ENCODE results near the gene TNFRSF6B. TPM values are rescaled to one million over a fixed set of nuclear protein-coding genes. Genes with fewer than 3 reads are reported as not detected.

The TNFRSF6B gene
- total RNA-seq, 1 donor from 2014 or later, result not detected

DNA sequence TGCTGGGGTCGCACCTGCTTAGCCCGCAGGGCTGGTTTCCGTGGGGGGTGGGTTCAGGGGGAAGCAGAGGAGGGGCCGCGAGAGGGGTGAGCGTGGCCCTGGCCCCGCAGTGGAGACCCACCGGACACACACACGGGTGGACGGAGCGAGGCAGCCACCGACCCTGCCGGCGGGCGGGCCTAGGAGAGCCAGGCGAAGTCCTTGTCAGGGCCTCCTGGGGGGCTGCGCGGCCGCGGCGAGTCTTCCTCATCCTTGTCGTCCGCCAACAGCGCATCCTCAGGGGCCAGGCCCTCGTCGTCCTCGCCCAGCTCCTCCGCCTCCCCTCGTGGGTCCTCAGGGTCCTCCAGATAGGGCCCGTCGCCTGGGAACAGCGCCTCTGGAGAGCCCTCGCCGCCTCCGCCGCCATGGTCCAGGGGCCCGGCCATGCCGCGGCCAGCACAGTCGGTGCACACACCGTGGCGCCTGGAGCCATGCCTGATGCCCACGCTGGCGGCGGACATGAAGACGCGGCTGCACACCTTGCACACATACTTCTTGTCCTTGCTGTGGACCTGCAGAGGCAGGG is 50.4 kb downstream of the TNFRSF6B start:
- H3K27ac Mint-ChIP-seq (ENCODE audit: unreplicated experiment), result no peak overlapping the region
- DNase-seq (ENCODE audit: low read depth, low spot score), result no peak
- H3K4me1 Mint-ChIP-seq, result peaks cover 4% of the 10 kb centered on the region
- peaks cover 7% of the 10 kb centered on the region for H3K36me3 Mint-ChIP-seq (ENCODE audit: low read depth)
- no peaks in the 10 kb centered on the region for H3K9me3 Mint-ChIP-seq
- TF ChIP-seq, protein P1, sequence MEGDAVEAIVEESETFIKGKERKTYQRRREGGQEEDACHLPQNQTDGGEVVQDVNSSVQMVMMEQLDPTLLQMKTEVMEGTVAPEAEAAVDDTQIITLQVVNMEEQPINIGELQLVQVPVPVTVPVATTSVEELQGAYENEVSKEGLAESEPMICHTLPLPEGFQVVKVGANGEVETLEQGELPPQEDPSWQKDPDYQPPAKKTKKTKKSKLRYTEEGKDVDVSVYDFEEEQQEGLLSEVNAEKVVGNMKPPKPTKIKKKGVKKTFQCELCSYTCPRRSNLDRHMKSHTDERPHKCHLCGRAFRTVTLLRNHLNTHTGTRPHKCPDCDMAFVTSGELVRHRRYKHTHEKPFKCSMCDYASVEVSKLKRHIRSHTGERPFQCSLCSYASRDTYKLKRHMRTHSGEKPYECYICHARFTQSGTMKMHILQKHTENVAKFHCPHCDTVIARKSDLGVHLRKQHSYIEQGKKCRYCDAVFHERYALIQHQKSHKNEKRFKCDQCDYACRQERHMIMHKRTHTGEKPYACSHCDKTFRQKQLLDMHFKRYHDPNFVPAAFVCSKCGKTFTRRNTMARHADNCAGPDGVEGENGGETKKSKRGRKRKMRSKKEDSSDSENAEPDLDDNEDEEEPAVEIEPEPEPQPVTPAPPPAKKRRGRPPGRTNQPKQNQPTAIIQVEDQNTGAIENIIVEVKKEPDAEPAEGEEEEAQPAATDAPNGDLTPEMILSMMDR (conservative IDR thresholded peaks at IDR 0.05), result no peak
- H3K27me3 Mint-ChIP-seq (ENCODE audit: low read depth), result peaks cover 4% of the 10 kb centered on the region
- H3K4me3 Mint-ChIP-seq, result no peak overlapping the region

DNA sequence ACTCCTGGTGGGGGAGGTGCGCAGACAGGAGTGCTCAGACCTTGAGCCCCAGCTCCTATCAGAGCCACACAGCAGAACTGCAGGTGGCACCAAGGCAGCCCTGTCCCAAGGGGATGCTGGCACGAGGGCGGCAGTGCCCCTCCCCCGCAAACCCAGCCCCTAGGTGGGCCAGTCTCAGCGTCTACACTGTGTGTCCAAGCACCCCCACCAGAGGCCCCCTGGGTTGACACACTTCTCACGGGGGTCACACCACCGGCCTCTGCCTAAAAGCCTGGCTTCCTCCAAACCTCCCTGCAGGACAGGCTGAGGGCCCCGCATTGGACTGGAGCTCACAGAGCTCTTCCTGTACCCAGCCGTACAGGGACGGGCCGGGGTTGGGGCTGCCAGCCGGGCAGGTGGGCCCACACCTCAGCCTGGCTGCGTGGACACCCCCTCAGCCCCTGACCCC is 51.2 kb downstream of the TNFRSF6B start:
- peaks cover 4% of the 10 kb centered on the region for H3K4me1 Mint-ChIP-seq
- TF ChIP-seq, protein P1 (conservative IDR thresholded peaks at IDR 0.05), result no peak
- peaks cover 7% of the 10 kb centered on the region for H3K36me3 Mint-ChIP-seq (ENCODE audit: low read depth)
- peaks cover 4% of the 10 kb centered on the region for H3K27me3 Mint-ChIP-seq (ENCODE audit: low read depth)
- no peaks in the 10 kb centered on the region for H3K9me3 Mint-ChIP-seq
- DNase-seq (ENCODE audit: low read depth, low spot score), result no peak
- H3K4me3 Mint-ChIP-seq, result no peak overlapping the region
- no peak overlapping the region for H3K27ac Mint-ChIP-seq (ENCODE audit: unreplicated experiment)

Other genes starting within 250 kb of the TNFRSF6B start
- gene KCNQ2, start 224.0 kb upstream of the TNFRSF6B start, total RNA-seq, result 143 and 157 TPM in 2 replicates
- gene EEF1A2, start 197.6 kb upstream of the TNFRSF6B start, total RNA-seq, result 4.5 and 4.6 TPM in 2 replicates
- 193 and 201 TPM in 2 replicates for gene PPDPF, start 175.9 kb upstream of the TNFRSF6B start, total RNA-seq
- gene PTK6, start 159.3 kb upstream of the TNFRSF6B start, total RNA-seq, result not detected in 2 replicates
- not detected in 2 replicates for gene SRMS, start 148.9 kb upstream of the TNFRSF6B start, total RNA-seq
- gene FNDC11, start 142.5 kb upstream of the TNFRSF6B start, total RNA-seq, result 1.5 and 1.9 TPM in 2 replicates
- 22.3 and 26.5 TPM in 2 replicates for gene HELZ2, start 122.4 kb upstream of the TNFRSF6B start, total RNA-seq
- 14.6 and 15.2 TPM in 2 replicates for gene GMEB2, start 69.6 kb upstream of the TNFRSF6B start, total RNA-seq
- gene STMN3, start 43.2 kb upstream of the TNFRSF6B start, total RNA-seq, result 96.4 and 101 TPM in 2 replicates
- 46.7 and 48.4 TPM in 2 replicates for gene RTEL1, start 38.3 kb upstream of the TNFRSF6B start, total RNA-seq
- gene ARFRP1, start 11.3 kb downstream of the TNFRSF6B start, total RNA-seq, result 41.0 and 42.1 TPM in 2 replicates
- gene ZGPAT, start 11.4 kb downstream of the TNFRSF6B start, total RNA-seq, result 31.3 and 32.1 TPM in 2 replicates
- gene LIME1, start 40.0 kb downstream of the TNFRSF6B start, total RNA-seq, result 16.5 and 17.6 TPM in 2 replicates
- gene SLC2A4RG, start 43.1 kb downstream of the TNFRSF6B start, total RNA-seq, result 73.3 and 79.1 TPM in 2 replicates
- 23.7 and 23.8 TPM in 2 replicates for gene ZBTB46, start 134.6 kb downstream of the TNFRSF6B start, total RNA-seq
- gene ABHD16B, start 164.8 kb downstream of the TNFRSF6B start, total RNA-seq, result not detected in 2 replicates
- gene TPD52L2, start 168.6 kb downstream of the TNFRSF6B start, total RNA-seq, result 57.4 and 58.2 TPM in 2 replicates
- 46.9 and 47.3 TPM in 2 replicates for gene DNAJC5, start 198.5 kb downstream of the TNFRSF6B start, total RNA-seq

Data from neural crest cell (in vitro differentiated cells).